ENCODE results near the gene CYB561D2.
"Not testable (repeated sequence)": the region's sequence is repeated elsewhere in the genome, so short reads cannot be mapped to it uniquely, and the experiment has no call there.

Gene CYB561D2, protein sequence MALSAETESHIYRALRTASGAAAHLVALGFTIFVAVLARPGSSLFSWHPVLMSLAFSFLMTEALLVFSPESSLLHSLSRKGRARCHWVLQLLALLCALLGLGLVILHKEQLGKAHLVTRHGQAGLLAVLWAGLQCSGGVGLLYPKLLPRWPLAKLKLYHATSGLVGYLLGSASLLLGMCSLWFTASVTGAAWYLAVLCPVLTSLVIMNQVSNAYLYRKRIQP

GRCh38 chr3:50350527-50351322 lies at the start of gene CYB561D2, which contains the start of gene NPRL2:
Gene CYB561D2, plus strand, starts transcription at chr3:50350862. Its CDS starts 572 bp downstream, at chr3:50351434.
Gene NPRL2, minus strand, starts transcription at chr3:50350775. Its CDS starts 123 bp downstream, at chr3:50350652.
- peak; percentile 99 to 100 for DNase-seq (ENCODE audit: low read depth in 2 of 2)

DNA sequence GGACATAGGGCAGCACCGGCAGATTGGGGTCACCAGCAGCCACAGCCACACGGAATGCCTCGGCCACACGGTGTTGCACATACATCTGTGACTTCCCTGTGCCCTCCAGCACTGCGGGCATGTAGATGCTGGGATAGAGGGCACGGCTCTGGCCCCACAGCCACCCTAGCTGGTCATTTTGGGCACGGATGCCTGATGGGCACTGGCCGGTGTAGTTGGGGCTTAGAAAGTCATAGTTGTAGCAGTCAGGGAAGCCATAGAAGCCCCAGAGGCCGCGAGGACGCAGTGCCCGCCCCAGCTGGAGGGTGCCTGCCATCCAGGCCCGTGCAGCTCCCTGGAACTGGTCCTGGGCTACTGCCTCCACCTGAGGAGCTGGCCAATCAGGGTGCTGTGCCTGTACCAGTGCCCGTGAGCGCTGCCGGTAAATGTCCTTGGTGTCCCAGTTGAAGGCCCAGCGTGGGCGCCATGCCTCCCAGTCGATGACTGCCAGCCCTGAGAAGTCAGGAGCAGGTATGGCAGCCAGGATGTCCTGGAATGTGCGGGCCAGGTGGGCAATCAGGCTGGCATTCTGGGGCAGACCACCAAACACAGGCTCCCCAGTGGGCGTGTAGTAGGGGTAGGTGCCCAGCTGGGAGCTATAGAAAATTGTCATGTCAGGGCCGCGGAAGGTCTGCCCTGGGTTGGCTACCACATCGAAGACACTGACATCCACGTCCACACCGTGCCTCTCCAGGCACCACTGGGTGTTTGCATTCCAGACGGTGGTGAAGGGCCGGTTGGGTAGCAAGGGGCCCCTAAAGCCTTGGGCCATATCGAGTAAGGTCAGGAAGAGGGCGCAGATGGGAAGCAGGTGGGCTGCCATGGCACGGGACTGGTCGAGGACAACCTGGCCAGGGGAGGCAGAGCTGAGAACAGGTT lies 48.3 kb upstream of the CYB561D2 start:
- DNase-seq (ENCODE audit: low read depth in 2 of 2) = no peak

GRCh38 chr3:50303013-50303815 lies 47.4 kb upstream of the CYB561D2 start, which contains the start of gene HYAL1:
Gene HYAL1, minus strand, starts transcription at chr3:50303574. Its CDS starts 618 bp downstream, at chr3:50302956.
- DNase-seq (ENCODE audit: low read depth in 2 of 2) = no peak

DNA sequence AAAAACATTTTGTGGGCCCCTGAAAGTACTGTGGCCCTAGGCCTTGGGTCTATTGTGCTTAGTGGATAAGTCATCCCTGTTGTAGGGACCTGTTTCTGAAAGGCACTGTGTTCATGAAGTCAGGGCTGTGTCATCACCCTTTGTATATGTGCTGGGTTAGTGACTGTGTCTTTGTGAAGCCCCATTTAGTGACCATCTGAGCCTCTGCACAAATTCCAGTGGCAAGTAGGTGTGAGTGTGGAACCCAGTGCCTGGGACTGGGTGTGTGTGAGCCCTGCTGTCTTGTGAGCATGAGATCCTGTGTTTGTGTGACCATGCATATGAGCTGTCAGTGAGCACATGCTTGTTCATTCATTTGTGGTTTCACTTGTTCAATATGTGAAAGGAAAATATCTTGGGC lies 46.1 kb upstream of the CYB561D2 start:
- DNase-seq (ENCODE audit: low read depth in 2 of 2) = no peak

DNA sequence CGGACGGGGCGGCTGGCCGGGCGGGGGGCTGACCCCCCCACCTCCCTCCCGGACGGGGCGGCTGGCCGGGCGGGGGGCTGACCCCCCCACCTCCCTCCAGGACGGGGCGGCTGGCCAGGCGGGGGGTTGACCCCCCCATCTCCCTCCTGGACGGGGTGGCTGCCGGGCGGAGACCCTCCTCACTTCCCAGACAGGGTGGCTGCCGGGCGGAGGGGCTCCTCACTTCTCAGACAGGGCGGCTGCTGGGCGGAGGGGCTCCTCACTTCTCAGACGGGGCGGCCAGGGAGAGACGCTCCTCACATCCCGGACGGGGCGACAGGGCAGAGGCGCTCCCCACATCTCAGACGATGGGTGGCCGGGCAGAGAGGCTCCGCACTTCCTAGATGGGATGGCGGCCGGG lies 38.6 kb upstream of the CYB561D2 start:
- not testable (repeated sequence) for DNase-seq (ENCODE audit: low read depth in 2 of 2)

DNA sequence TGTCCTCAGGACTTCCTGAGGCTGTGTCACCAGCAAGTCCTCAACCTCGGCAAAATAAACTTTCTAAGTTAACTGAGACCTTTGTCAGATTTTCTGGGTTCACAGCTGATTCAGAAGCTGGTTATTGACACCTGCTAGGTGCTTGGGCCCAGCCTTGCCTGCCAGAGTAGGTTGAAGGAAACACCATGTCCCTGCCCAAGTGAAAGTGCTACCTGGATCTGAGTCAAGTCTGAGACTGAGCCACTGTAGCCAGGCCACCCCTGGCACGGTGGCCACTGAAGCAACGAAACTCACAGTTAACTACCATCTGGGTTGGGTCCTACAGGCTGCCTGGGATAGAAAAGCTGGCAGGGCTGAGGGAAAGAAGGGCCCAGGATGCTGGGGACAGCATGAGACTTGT lies 36.3 kb upstream of the CYB561D2 start:
- DNase-seq (ENCODE audit: low read depth in 2 of 2) = no peak

DNA sequence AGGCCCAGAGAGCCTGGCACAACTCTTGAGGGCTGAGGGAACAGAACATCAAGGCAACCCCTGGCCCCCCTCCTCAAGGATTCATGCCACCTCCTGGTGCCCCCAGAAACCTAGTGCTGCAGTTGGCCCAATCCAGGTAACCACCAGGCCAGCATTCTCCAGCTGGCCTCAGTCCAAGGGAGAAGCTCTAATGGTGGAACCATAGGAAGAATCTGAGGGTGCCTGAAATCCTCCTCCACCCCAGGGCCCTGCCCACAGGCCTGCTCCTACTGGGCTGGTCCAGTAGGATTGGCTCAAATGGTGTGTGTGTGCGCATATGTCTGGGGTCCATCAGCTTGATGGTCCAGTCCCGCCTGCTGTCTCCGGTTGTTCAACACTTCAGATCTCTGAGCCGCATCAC lies 35.8 kb upstream of the CYB561D2 start:
- no peak for DNase-seq (ENCODE audit: low read depth in 2 of 2)

DNA sequence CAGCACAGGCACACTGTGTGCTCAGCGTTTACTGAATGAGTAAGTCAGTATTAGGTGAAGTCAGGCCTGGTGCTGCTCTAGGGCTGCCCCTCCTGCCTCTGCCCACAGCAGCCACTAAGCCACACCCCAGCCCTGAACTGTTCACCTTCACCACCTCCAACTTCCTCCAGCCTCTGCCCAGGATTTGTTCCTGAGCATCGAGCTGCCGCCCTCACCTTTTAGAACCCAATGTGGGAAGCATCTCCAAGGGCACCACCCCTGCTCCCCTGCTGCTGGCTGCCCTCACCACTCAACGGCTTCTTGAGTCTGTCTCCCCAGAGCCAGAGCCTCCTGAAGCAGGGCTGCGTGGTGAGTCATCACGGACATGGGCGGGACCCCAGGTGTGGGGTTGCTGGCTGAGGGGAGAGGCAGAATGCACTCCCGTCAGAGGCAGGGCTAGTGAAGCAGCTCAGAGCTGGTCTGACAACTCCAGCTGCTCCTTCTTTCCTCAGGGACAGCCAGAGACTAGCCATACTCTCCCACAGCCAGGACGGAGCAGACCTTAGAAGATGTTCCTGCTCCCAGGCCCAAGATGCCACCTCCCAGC lies 33.9 kb upstream of the CYB561D2 start:
- DNase-seq (ENCODE audit: low read depth in 2 of 2) = peak; percentile 56

DNA sequence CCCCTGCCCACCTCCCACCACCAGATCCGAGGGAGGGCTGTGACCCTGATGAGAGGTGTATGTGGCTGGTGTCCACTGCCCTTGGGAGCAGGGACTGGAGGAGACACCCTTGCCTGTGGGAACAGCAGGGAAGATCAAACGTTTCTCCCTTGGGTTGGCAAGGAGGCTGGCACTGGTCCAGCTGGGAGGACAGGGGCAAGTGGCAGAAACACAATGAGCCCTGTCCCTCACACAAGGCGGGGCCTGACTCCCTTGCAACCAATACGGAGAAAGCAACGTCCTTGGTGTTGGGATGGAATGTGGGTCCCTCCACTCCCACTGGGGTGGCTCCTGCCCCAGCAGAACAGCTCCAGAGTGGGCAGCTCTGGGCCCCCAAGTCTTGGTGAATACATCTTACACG lies 33.4 kb upstream of the CYB561D2 start:
- DNase-seq (ENCODE audit: low read depth in 2 of 2) = no peak

GRCh38 chr3:50318163-50318562 lies 32.5 kb upstream of the CYB561D2 start:
- DNase-seq (ENCODE audit: low read depth in 2 of 2) = no peak

DNA sequence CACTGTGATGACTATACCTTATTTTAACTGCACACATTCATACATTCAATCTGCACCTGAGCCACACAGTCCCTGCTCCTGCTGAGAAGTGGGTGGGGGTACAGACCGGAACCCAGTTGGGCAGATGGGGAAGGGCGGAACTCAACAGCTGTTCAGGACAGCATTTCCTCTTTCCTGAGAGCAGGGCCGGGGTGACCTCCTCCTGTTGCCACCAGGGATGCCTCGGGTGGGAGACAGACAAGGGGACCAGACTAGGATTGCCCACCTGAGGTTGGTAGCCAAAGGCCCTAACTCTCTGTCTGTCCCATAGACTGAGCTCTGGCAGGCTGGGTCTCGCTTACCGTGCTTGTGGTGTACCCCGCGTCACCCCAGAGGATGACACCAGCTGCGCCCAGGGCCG lies 32.0 kb upstream of the CYB561D2 start:
- DNase-seq (ENCODE audit: low read depth in 2 of 2) = no peak

DNA sequence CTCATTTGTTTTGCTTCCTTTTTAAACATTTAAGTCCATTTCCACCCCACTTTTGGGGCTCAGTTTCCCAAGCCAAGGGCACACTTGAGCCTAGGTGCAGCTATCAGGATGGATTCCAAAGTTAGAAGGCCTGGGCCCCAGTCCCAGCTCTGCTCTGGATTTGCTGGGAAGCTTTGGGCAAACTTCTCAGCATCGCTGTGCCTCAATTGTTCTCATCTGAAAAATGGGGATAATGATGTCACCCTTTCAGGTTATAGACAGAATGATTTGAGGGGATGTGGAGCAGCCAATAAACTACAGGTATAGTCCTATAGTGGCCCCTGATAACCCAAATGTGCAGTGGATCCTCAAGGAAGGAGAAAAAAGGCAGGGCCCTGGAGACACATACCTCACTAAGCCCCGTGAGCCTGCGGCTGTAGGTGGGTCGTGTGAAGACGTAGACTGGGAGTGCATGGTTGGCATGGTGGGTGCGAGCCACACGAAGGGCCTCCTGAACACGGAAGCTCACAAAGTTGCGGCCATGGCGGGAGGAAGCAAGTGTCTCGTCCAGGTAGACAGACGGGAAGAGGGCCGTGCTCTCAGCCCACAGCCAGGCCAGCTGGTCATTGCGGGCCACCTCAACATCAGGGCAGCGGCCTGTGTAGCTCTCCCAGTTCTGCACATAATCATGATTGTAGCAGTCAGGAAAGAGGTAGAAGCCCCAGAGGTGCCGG lies 31.3 kb upstream of the CYB561D2 start:
- no peak for DNase-seq (ENCODE audit: low read depth in 2 of 2)

GRCh38 chr3:50319894-50320625 lies 30.6 kb upstream of the CYB561D2 start:
- DNase-seq (ENCODE audit: low read depth in 2 of 2) = no peak

DNA sequence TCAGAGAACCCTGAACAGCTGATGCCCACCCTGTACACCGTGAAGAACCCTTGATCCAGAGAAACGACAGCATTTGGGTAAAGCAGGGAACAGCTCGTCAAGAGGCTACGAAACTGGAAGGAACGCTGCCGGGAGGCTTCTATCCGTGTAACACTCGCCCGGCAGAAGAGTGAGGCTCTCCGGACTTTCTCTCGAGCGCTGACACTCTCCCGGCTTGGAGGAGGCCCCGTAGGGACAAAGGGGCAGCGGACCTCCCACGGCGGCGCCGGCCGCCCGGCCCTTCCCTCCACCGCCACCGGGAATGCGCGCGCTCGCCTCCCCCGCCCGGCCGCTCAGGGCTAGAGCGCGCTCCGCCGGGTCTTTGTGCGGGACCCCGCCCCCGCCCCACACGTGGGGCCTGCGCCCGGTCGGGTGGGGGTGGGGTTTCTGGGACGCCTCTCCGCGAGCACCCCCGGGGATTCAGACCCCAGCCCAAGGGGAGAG lies 29.8 kb upstream of the CYB561D2 start:
- peak; percentile 44 to 45 for DNase-seq (ENCODE audit: low read depth in 2 of 2)

DNA sequence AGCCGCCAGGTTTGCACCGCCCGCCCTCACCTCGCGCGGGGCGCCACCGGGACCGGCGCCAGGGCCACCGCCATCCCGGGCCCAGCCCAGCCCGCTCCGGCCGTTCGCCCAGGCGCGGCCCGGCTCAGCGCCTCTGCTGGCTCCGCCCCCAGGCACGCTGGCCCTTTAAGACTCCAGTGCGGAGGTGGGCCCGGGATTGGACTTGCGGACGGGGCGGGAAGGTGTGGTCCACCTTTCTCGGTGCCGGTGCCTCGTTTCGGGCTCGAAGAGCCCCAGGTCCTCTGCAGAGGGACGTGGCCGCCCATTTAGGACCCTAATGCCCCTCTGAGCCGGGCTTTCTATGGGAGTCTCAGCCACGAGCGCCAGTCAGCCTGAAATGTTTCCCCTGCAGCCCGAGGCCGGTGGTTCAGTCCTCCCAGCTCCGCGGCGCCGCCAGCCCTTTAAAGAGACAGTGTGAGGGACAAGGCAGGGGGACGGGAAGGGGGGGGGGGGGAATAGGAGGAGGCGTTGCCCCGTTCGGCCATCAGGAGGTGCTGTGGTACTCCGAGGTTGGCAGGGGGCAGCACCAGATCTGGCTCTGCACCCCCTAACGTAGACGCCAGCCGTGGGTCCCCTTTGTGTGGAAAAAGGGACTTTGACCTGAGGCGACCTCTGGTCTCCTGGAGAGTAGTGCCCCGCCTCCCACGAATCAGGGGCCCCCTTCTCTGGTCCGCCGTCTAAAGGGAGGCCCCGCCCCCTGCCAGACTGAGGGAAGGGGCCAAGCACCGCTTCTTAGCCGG lies 29.1 kb upstream of the CYB561D2 start:
- DNase-seq (ENCODE audit: low read depth in 2 of 2) = peak; percentile 73

- DNase-seq (ENCODE audit: low read depth in 2 of 2) = no peak
Measured at GRCh38 chr3:50322115-50322385, 28.6 kb upstream of the CYB561D2 start.

DNA sequence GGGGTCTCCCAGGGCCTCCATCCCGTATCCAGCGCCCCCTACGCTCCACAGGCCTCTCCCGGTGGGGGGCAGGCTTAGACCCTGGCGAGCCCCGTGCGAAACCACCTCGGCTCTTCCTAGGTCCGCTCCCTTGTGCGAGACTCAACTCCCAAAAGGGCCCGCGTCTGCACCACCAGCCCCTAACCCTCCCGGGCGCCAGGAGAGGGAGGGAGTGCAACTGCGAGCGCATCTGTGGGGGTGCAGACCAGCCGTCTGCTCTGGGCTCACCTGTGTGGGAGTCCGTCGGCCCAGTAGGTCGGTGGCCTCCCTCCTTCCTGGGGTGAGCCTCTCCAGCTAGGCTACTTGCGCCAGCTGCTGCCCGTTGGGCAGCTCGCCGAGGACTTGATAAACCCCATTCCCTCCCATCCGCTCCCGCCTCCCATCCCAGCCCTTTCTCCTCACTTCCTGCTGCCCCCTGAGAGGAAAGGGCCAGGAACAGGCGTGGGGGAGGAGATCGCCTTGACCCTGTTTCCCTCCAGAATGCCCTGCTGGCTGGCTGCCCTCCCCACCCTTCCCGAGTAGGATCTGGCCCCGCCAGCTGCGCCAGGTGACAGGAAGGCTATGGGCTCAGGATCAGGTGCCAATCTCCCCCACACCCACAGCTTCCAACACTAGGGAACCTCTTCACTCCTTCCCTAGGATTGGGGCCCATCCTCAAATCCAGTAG lies 28.1 kb upstream of the CYB561D2 start, which contains the start of gene HYAL2:
Gene HYAL2, minus strand, starts transcription at position 360 of the 706 bp plus-strand sequence. CDS start 2,256 bp downstream, outside the sequence.
- no peak for DNase-seq (ENCODE audit: low read depth in 2 of 2)

- DNase-seq (ENCODE audit: low read depth in 2 of 2) = no peak
Measured at GRCh38 chr3:50323092-50323600, 27.5 kb upstream of the CYB561D2 start.

Data from stimulated activated CD8-positive, alpha-beta memory T cell treated with anti-CD3 and anti-CD28 coated beads, Interleukin-15, amount 100 ng/mL, for 48 hours (primary cell).